GM12878 (cell line): ENCODE results near the gene PERM1. TPM values are rescaled to one million over a fixed set of nuclear protein-coding genes. Genes with fewer than 3 reads are reported as not detected.

Source experiments
- EGR1 ChIP-seq, 2 experiments: IDR thresholded peaks; 1 replicate in 1 of 2; 2 replicates in 1 of 2; pipeline ENCODE4 v1.6.1; 2011 to 2012; ENCODE audit warnings: low read depth in 2 of 2, low read length in 2 of 2, borderline replicate concordance in 1 of 2, mild to moderate bottlenecking in 1 of 2, moderate library complexity in 1 of 2
- PRDM15 ChIP-seq: fragments of 450-650 bp; formaldehyde crosslinking; IDR thresholded peaks from 2 replicates; pipeline ENCODE4 v1.4.0; 2020; ENCODE audit warnings: mild to moderate bottlenecking, moderate library complexity
- ZNF687 ChIP-seq: fragments of 450-650 bp; IDR thresholded peaks from 2 replicates; pipeline ENCODE4 v1.6.1; 2017; ENCODE audit warnings: mild to moderate bottlenecking, moderate library complexity
- polyA plus RNA-seq, 11 experiments: library from polyadenylated mRNA; depleted of rRNA in 4 of 11; unstranded in 6 of 11; stranded (reverse) in 5 of 11; fragments of >200 nt; fragmentation: Nextera tagmentation in 4 of 11; fragmentation: Illumina TruSeq in 1 of 11; extraction: Ambion mirVana in 4 of 11; extraction: Trizol in 1 of 11; gene quantifications; 1 replicate in 1 of 11; 2 replicates in 10 of 11; pipeline versions ENCODE4 v1.2.1 to v1.2.3, GENCODE V29; 2011 to 2016; ENCODE audit warnings: inconsistent platforms in 2 of 11, missing spikeins in 2 of 11, low read depth in 1 of 11
- total RNA-seq, 4 experiments: library from RNA; depleted of rRNA in 3 of 4; stranded (reverse); fragments of >200 nt in 3 of 4; fragmentation: Illumina TruSeq in 1 of 4; extraction: Trizol in 1 of 4; gene quantifications; 2 replicates each; pipeline versions ENCODE4 v1.2.1 to v1.2.3, GENCODE V29; 2013 to 2021

Gene PERM1
- total and polyA plus RNA-seq, 10 of the 15 experiments (the other 5 are each of a cell fraction or from before 2014, with no cell fraction given), result not detected

GRCh38 chr1:937521-937920, 44.4 kb downstream of the PERM1 start (continued):
- no peak for TF ChIP-seq ZNF687
- TF ChIP-seq PRDM15 (CRISPR knock-in tag), result no peak
- TF ChIP-seq EGR1 (IDR thresholded peaks at IDR 0.05; ENCODE audit: borderline replicate concordance in 1 of 2, low read depth in 2 of 2, low read length in 2 of 2), result no peak
